SH-SY5Y (cell line): ENCODE results near the gene RNF112.

Source experiments
- GATA2 ChIP-seq: IDR thresholded peaks from 2 replicates; pipeline ENCODE4 v1.6.1; 2011; ENCODE audit warnings: mild to moderate bottlenecking, low read depth, low read length
- GATA3 ChIP-seq: IDR thresholded peaks from 2 replicates; pipeline ENCODE4 v1.6.1; 2011; ENCODE audit warnings: low read depth, mild to moderate bottlenecking, low read length, moderate library complexity

- TF ChIP-seq GATA2 (no peak), GATA3 (no peak)
These were observed 49.7 kb downstream of the RNF112 start for GRCh38 chr17:19460700-19461099.
